ENCODE measurements around the gene EXOC3L1. TPM values are rescaled to one million over a fixed set of nuclear protein-coding genes. Genes with fewer than 3 reads are reported as not detected.

The EXOC3L1 gene
- total and polyA plus RNA-seq, 2 of the 13 experiments (the other 11 are each of a cell fraction or from before 2014, with no cell fraction given), result 0.12 TPM; not detected in 1

DNA sequence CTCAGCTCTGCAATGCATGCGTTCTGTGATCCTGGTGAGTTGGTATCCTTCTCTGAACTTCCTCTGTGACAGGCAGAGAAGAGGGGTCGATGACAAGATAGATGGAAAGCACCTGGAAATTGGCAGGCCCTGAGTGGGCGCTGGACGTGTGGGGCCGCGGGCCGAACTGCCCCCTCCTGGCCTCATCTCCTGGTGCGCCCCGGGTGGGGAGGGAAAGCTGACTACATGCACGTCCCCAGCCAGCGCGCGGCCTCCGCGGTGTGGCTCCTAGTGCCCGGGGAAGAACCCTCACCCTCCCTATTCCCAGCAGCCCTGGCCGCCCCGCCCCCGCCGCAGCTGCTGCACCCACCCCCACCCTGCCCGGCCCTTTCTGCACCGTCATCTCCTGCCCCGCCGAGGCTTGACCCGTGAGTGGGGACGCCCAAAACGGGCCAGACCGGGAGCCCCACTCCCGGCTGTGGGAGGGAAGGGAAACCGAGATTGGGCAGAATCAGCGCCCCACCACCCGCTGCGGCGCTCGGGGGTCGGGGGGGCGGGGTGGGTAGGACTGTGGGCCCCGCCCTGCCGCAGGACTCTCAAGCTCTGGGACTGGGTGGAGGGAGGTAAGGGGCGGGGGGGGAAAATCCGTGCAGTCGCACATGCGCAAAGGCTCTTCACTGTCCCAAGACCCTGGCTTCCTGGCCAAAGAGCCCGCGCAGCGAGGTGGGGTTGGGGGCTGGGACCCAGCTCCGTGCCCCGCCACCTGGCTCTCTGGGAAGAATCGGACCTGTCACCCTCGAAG is 19.6 kb downstream of the EXOC3L1 start, which contains the start of gene NOL3 (continued):
- TF ChIP-seq AHR (CRISPR knock-in tag; IDR thresholded peaks at IDR 0.05) (peak; percentile 92), ZNF605 (CRISPR knock-in tag; IDR thresholded peaks at IDR 0.05) (no peak), ZNF326 (CRISPR knock-in tag; IDR thresholded peaks at IDR 0.05; ENCODE audit: borderline replicate concordance) (no peak), KMT2A (CRISPR knock-in tag; IDR thresholded peaks at IDR 0.05) (0 out of 2 replicates have a peak, but pooled peaks have one; percentile 53), THYN1 (CRISPR knock-in tag; IDR thresholded peaks at IDR 0.05; ENCODE audit: borderline replicate concordance, low read depth) (no peak), CENPX (CRISPR knock-in tag; IDR thresholded peaks at IDR 0.05) (no peak), ZBTB3 (CRISPR knock-in tag; IDR thresholded peaks at IDR 0.05; ENCODE audit: borderline replicate concordance, low read depth) (no peak)
- TF ChIP-seq, protein P1, sequence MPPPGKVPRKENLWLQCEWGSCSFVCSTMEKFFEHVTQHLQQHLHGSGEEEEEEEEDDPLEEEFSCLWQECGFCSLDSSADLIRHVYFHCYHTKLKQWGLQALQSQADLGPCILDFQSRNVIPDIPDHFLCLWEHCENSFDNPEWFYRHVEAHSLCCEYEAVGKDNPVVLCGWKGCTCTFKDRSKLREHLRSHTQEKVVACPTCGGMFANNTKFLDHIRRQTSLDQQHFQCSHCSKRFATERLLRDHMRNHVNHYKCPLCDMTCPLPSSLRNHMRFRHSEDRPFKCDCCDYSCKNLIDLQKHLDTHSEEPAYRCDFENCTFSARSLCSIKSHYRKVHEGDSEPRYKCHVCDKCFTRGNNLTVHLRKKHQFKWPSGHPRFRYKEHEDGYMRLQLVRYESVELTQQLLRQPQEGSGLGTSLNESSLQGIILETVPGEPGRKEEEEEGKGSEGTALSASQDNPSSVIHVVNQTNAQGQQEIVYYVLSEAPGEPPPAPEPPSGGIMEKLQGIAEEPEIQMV (CRISPR knock-in tag; IDR thresholded peaks at IDR 0.05; ENCODE audit: low read depth), result no peak
- TF ChIP-seq, protein P2, sequence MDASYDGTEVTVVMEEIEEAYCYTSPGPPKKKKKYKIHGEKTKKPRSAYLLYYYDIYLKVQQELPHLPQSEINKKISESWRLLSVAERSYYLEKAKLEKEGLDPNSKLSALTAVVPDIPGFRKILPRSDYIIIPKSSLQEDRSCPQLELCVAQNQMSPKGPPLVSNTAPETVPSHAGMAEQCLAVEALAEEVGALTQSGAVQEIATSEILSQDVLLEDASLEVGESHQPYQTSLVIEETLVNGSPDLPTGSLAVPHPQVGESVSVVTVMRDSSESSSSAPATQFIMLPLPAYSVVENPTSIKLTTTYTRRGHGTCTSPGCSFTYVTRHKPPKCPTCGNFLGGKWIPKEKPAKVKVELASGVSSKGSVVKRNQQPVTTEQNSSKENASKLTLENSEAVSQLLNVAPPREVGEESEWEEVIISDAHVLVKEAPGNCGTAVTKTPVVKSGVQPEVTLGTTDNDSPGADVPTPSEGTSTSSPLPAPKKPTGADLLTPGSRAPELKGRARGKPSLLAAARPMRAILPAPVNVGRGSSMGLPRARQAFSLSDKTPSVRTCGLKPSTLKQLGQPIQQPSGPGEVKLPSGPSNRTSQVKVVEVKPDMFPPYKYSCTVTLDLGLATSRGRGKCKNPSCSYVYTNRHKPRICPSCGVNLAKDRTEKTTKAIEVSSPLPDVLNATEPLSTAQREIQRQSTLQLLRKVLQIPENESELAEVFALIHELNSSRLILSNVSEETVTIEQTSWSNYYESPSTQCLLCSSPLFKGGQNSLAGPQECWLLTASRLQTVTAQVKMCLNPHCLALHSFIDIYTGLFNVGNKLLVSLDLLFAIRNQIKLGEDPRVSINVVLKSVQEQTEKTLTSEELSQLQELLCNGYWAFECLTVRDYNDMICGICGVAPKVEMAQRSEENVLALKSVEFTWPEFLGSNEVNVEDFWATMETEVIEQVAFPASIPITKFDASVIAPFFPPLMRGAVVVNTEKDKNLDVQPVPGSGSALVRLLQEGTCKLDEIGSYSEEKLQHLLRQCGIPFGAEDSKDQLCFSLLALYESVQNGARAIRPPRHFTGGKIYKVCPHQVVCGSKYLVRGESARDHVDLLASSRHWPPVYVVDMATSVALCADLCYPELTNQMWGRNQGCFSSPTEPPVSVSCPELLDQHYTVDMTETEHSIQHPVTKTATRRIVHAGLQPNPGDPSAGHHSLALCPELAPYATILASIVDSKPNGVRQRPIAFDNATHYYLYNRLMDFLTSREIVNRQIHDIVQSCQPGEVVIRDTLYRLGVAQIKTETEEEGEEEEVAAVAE (CRISPR knock-in tag; IDR thresholded peaks at IDR 0.05; ENCODE audit: borderline replicate concordance), result peak; percentile 16; the same call in 1 of the 2 replicates
- TF ChIP-seq, protein P3, sequence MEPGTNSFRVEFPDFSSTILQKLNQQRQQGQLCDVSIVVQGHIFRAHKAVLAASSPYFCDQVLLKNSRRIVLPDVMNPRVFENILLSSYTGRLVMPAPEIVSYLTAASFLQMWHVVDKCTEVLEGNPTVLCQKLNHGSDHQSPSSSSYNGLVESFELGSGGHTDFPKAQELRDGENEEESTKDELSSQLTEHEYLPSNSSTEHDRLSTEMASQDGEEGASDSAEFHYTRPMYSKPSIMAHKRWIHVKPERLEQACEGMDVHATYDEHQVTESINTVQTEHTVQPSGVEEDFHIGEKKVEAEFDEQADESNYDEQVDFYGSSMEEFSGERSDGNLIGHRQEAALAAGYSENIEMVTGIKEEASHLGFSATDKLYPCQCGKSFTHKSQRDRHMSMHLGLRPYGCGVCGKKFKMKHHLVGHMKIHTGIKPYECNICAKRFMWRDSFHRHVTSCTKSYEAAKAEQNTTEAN (CRISPR knock-in tag; conservative IDR thresholded peaks at IDR 0.05), result no peak
- TF ChIP-seq, protein P4, sequence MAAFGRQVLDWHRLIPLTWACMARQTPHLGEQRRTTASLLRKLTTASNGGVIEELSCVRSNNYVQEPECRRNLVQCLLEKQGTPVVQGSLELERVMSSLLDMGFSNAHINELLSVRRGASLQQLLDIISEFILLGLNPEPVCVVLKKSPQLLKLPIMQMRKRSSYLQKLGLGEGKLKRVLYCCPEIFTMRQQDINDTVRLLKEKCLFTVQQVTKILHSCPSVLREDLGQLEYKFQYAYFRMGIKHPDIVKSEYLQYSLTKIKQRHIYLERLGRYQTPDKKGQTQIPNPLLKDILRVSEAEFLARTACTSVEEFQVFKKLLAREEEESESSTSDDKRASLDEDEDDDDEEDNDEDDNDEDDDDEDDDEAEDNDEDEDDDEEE (CRISPR knock-in tag; IDR thresholded peaks at IDR 0.05), result no peak
- TF ChIP-seq, protein P5, sequence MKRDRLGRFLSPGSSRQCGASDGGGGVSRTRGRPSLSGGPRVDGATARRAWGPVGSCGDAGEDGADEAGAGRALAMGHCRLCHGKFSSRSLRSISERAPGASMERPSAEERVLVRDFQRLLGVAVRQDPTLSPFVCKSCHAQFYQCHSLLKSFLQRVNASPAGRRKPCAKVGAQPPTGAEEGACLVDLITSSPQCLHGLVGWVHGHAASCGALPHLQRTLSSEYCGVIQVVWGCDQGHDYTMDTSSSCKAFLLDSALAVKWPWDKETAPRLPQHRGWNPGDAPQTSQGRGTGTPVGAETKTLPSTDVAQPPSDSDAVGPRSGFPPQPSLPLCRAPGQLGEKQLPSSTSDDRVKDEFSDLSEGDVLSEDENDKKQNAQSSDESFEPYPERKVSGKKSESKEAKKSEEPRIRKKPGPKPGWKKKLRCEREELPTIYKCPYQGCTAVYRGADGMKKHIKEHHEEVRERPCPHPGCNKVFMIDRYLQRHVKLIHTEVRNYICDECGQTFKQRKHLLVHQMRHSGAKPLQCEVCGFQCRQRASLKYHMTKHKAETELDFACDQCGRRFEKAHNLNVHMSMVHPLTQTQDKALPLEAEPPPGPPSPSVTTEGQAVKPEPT (CRISPR knock-in tag; IDR thresholded peaks at IDR 0.05; ENCODE audit: low read depth), result no peak
- TF ChIP-seq, protein P6, sequence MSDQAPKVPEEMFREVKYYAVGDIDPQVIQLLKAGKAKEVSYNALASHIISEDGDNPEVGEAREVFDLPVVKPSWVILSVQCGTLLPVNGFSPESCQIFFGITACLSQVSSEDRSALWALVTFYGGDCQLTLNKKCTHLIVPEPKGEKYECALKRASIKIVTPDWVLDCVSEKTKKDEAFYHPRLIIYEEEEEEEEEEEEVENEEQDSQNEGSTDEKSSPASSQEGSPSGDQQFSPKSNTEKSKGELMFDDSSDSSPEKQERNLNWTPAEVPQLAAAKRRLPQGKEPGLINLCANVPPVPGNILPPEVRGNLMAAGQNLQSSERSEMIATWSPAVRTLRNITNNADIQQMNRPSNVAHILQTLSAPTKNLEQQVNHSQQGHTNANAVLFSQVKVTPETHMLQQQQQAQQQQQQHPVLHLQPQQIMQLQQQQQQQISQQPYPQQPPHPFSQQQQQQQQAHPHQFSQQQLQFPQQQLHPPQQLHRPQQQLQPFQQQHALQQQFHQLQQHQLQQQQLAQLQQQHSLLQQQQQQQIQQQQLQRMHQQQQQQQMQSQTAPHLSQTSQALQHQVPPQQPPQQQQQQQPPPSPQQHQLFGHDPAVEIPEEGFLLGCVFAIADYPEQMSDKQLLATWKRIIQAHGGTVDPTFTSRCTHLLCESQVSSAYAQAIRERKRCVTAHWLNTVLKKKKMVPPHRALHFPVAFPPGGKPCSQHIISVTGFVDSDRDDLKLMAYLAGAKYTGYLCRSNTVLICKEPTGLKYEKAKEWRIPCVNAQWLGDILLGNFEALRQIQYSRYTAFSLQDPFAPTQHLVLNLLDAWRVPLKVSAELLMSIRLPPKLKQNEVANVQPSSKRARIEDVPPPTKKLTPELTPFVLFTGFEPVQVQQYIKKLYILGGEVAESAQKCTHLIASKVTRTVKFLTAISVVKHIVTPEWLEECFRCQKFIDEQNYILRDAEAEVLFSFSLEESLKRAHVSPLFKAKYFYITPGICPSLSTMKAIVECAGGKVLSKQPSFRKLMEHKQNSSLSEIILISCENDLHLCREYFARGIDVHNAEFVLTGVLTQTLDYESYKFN (CRISPR knock-in tag; conservative IDR thresholded peaks at IDR 0.05), result no peak; the same call in 1 of the 2 replicates

Measured in HepG2 (cell line).